Right renal pelvis (tissue), 4 donors: ENCODE data around the gene GRB2. TPM values are rescaled to one million over a fixed set of nuclear protein-coding genes. Genes with fewer than 3 reads are reported as not detected.
"Not testable (repeated sequence)": the region's sequence is repeated elsewhere in the genome, so short reads cannot be mapped to it uniquely, and the experiment has no call there.

Experiments used
- DNase-seq, 4 donors: peaks; one replicate each; pipeline ENCODE4 v3.0.0-alpha.2; 2013; ENCODE audit warnings: low read depth in 4 of 4, low spot score in 3 of 4, missing footprints in 1 of 4
- polyA plus RNA-seq, 4 donors: library from polyadenylated mRNA; unstranded; fragments of 120-200 nt; gene quantifications; one replicate each; pipeline ENCODE4 v1.2.1, GENCODE V29; 2013; ENCODE audit not compliant: insufficient read length in 4 of 4

Gene GRB2
- polyA plus RNA-seq, 4 donors: 99.6 to 118 (median 110) TPM

DNA sequence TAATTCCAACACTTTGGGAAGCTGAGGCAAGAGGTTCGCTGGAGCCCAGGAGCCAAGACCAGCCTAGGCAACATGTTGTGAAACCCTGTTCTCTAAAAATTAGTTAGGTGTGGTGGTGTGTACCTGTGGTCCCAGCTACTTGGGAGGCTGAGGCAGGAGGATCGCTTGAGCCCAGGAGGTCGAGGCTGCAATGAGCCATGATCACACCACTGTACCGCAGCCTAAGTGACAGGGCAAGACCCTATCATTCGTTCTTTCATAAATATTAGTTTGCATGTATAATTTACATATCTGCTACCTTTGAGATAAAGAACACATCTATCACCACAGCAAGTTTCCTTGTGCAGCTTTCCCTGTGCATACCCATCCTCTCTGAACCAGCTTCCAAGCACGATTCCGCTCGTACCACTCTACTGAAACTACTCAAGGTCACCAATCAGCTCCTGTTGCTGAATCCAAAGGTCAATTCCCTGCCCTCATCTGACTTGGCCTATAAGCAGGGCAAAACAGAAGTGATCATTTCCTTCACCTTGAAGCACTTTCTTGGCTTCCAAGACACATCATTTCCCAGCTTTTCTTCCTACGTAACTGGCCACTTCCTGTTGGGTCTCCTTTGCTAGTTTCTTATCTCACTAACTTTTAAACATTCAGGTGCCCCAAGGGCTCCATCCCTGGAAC is 49.1 kb downstream of the GRB2 start:
- DNase-seq: no peak

DNA sequence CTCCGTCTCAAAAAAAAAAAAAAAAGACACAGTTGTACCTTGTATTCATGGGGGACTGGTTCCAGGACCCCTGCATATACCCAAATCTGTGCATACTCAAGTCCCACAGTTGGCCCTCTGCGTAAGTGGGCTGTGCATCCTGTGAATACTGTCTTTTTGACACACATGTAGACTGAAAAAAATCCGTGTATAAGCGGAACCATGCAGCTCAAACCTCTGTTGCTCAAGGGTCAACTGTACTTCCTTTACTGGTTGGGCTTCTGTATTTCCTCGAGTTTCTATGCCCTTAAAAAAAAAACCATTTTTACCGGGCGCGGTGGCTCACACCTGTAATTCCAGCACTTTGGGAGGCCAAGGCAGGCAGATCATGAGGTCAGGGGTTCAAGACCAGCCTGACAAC is 52.3 kb downstream of the GRB2 start:
- no peak for DNase-seq

DNA sequence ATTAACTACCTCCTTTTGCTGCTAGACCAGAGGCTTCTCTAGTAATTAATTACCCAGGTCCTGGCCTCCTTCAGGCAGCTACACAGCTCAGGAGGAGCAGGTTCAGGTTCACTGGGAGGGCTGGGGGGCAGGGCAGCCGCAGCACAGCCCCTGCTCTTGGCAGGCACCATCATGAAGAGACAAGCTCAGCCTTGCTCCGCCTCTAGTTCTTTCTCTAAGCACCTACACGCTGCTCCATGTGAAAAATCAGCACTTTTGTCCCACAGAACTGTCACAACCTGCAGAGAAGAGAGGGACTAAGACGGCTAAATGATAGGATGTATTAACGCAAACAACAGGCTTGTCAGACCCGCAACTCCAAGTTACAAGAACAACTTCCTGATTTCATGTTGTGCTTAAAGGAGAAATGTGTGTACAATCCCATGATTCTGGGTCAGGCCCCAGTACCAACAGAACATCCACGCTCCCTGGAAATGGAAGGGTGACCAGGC is 53.4 kb downstream of the GRB2 start:
- peak; percentile 38 to 69 (median 53) for DNase-seq

DNA sequence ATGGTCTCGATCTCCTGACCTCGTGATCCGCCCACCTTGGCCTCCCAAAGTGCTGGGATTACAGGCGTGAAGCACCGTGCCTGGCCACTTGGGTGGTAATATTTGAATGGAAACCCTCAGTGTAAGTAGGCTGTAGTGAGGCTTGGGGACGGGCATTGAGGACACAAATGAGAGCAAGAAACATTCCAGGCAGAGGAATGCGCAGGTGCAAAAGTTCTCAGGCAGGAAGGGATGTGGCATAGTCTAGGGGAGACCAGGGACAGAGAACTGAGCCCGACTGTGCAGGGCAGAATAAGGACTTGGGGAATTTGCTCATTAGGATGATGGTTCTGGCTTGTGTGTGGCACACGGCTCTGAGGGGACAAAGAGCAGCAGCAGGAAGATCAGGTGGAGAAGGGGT is 54.8 kb downstream of the GRB2 start:
- no peak for DNase-seq

DNA sequence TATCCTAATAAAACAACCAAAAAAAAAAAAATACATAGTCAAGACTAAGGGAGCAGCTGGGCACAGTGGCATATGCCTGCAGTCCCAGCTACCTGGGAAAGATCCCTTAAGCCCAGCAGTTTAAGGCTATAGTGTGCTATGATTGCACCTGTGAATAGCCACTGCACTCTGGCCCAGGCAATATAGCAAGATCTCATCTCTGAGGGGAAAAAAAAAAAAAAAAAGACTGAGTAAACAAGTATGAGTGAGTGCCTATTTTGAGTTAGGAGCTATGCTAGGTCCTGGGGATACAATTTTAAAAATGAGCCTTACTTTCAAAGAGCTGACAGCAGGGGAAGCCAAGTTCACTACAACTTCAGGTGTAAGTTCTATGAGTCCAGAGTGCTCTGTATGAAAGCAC is 55.4 kb downstream of the GRB2 start:
- no peak for DNase-seq

DNA sequence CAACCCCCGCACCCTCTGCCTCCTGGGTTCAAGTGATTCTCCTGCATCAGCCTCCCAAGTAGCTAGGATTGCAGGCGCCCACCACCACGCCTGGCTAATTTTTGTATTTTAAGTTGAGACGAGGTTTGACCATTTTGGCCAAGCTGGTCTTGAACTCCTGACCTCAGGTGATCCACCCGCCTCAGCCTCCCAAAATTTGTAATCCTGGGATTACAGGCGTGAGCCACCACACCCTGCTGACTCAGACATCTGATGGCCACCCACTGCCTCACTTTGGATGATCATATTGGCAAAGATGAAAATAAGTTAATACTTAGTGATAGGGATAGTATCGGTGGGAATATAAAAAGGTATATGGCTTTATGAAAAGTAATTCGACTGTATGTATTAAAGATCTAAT is 55.9 kb downstream of the GRB2 start:
- DNase-seq: no peak

DNA sequence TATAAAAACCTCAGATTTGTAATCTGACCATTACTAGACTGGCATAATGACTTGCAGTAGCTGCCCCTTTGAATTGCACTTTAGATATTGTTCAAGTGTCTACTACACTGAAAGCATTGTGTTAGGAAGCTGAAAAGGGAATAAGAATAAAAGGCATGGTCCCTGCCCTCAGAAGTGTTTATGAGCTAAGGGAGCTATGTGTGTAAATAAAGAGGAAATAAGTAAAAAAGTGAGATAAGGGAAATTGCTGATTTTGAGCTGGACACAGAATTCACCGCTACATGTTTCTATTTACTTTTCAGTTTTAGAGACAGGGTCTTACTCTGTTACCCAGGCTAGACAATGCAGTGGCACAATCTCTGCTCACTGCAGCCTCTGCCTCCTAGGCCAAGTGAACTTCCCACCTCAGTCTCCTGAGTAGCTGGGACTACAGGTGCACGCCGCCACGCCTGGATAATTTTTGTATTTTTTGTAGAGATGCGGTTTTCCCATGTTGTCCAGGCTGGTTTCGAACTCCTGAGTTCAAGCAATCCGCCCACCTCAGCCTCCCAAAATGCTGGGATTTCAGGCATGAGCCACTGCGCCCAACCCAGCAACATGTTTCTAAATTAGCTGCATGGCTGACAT is 57.0 kb downstream of the GRB2 start:
- DNase-seq: no peak

DNA sequence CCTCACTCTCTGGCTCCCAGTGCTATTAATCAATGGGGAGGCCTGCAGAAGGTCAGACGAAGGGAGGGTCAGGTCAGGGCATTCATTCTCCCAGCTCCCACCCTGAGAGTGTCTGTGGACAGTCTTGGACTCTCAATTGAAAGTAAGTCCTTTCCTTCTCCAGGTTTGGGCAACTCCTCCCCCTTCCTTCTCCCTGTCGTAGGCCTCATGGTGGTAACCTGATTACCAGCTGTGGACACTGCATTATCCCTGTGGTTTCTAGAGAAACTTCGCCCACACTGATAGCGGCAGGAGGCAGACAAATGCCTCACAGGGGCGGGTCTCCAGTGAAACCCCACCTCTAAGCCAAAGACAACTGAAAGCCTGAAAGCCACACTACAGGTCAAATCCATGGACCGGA is 58.6 kb downstream of the GRB2 start:
- DNase-seq: no peak

DNA sequence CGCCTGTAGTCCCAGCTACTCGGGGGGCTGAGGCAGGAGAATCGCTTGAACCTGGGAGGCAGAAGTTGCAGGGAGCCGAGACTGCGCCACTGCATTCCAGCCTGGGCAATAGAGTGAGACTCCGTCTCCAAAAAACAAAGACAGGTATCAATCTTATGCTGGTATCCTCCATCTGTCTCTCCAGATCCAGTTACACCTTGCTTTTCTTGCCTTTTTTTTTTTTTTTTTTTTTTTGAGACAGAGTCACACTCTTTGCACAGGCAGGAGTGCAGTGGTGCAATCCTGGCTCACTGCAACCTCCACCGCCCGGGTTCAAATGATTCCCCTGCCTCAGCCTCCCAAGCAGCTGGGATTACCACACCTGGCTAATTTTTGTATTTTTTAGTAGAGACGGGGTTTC is 59.1 kb downstream of the GRB2 start:
- not testable (repeated sequence) for DNase-seq

DNA sequence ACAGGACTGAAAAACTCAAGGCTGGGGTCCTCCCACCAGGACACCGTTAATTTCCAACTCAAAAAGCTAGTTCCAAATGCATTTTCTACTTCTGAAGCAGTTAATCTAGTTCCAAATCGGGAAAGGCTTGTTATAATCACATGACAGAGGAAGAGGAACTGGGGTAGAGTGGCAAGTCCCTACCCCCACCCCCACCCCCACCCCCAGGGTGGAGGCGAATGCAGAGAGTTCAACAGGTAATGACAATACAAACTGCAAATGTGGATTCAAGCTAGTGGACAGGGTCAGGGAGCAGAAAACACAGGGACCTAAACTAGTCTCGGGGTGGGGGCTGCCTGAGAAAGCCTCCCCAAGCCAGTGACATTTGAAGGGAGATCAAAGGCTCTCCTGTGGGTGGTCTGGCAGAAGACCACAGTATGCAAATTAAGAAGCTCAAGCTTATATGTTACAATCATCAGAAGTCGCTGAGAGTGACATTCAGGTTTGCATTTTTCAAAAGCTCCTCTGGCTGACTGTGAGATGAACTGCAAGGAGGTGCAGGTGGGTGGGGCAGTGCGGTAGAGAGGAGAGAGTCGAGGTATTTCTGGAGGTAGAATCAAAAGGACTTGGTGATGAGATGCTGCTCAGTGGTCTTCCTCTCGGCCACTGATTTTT is 59.8 kb downstream of the GRB2 start:
- DNase-seq: no peak

DNA sequence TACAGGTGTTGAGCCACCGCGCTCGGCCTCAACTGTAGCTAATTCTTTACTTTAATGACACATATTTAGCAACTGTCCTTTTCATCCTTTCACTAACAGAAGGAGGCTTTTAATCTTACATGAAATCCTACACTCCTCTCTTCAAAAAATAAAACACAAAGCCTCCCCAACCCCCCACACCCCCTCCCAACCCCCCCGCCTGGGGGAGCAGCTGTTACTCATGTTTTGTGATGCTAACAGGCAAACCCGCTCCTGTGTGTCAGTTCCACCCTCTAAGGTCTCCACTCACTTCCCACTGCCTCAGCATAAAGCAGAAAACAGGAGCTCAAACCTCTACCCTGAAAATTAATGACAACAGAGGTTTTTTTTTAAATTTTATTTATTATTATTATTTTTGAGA is 60.8 kb downstream of the GRB2 start:
- no peak for DNase-seq

DNA sequence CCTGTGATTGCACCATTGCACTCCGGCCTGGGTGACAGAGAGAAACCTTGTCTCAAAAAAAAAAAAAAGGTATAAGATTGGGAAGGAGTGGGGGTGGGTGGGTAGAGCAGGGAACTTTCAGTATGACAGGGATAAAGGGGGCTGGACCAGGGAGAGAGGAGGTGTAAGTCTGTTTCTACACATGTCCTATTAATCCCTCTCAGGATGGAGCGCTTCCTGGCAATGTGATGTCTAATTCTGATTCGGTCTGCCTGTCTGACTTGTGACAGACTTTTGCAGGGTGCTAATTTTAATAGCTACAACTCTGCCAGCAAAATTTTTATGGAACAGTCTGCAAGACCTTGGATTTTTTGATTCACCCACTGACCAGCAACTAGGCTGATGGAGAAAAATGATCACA is 62.5 kb downstream of the GRB2 start:
- DNase-seq: no peak

DNA sequence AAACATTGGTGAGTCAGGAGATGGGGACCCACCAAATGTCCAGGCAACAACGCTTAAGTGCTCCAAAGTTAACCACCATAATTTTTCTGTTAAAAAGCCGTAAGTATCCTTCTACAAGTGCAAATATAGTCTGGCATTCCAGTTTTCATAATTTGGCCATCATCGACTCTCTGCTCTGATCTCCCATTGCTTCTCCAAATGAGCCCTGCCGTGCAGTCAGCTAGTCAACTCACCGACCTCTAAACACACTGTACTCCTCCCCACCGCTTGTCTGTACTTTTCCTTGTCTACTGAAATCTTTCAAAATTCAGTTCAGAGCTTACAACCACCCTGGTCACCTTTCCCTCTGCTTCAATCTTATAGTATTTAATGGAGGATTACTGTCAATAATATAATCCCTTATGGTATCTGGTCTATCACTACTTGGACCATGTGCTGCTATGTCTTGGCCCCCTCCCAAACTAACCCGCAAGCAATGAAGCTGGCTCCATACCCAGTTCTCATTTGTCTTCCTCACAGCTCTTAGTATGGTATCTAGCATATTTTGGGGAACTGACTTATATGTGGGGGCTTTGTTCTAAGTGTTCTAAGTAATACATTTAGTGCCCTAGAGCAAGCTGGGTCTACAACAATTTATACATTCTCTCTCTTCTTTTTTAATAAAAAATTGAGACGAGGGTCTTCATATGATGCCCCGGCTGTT is 63.5 kb downstream of the GRB2 start:
- DNase-seq: no peak

DNA sequence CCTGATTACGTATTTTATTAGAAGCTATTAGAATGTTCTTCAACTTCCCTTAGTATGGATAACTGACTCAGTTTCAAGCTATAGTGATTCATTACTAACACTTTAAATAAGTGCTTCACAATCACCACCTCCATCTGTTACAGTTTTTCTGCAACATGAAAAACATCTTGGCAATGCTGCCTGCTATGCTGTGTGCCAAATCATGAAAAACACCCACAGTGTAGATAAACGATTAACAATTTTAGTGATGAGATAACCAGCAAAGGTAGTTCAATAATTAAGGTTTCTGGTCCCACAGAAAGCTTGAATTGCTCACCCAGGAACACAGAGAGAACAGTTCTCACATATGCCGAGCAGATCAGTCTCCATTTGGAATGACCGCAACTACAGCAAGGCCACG is 64.8 kb downstream of the GRB2 start:
- no peak for DNase-seq

DNA sequence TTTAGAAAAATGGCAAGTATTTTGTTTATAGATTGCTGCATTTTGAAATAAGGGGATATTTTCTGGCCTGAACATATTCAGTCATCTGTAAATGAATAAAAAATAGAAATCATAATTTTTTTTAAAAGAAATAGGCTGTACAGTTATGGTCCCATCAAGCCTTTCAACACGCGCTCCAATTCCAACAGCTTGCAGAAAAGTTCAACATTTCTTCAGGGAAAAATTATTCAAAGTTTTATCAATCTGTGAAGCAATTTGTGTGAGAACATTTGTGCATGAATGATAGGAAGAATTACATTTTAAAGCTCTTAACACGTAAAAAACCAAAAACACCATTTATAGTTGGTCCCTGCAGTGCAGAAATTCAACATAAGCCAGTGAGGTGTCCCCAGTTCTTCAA is 65.5 kb downstream of the GRB2 start:
- no peak for DNase-seq

DNA sequence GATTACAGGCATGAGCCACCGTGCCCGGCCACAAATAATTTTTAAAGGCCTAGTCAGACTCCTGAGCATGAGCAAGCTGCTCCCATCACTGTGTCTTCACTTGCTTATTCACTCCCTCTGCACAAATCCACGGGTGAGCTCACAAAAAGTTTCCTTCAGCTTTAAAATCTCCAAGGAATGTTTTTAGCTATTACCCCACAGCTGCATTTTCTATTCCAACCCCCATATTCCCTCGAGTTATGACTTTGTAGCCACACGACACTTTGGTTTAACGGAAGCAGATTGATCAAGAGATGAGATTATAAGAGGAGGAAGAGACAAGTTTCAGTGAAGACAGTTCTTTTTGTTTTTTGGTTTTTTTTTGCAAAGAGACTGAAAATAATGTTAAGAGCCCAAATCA is 67.1 kb downstream of the GRB2 start:
- no peak for DNase-seq

DNA sequence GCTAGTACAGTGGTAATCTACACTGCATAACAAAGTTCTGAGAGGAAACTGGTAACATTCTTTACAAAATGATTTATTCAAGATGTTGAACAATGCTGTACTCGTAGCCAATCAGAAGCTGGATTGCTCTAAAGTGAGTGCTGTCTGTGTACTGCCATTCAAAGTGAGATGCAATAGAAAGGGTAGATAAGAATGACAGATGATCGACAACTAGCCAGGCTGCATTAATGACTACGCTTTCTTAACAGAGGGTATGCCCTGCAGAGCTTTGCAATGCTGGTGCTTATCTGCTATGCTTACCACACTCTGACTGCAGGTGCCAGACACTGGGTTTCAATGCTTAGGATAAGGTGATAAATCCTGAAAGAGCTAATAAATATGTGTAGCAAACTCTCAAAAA is 70.2 kb downstream of the GRB2 start:
- DNase-seq: no peak

DNA sequence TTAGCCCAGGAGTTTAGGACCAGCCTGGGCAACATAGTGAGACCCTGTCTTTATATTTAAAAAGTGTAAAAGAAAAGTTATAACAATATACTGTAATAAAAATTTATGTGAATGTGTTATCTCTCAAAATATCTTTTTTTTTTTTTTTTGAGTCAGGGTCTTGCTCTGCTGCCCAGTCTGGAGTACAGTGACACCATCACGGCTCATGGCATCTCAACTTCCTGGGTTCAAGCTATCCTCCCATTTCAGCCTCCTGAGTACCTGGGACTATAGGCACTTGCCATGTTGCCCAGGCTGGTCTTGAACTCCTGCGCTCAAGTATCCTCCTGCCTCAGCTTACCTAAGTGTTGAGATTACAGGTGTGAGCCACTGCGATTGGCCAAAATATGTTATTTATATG is 70.8 kb downstream of the GRB2 start:
- DNase-seq: no peak

DNA sequence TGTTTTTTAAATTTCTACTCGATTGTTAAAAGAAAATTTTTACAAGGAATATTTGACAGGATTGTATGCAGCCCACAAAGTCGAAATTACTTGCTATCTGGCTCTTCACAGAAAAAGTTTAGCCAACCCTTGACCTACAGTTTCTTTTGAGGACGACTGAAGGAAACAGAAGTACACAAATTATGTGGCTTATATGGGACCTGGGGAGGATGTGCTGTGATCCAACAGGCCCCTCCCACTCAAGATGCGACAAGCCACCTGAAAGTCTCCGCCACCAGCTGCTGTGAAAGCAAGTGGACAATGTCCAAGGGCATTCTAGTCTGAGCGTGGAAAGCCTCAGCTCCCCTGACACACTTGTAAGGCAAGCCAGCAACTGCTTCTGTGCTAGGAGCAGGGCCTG is 73.8 kb downstream of the GRB2 start:
- DNase-seq: no peak

DNA sequence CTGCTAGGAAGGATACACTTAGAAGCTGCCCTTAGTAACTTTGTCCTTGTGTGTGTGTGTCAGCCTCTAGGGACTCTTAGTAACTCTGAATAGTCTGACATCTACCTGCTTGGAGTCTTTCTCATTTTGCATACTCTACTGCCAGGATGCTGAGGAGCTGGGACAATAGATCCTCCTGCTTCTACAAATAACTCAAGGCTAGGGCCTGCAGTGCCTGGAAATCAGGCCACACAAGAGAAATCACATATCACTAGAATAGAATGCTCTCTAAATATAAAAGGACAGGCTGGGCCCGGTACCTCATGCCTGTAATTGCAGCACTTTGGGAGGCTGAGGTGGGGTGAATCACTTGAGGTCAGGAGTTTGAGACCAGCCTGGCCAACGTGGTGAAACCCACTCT is 77.7 kb downstream of the GRB2 start:
- DNase-seq: no peak

DNA sequence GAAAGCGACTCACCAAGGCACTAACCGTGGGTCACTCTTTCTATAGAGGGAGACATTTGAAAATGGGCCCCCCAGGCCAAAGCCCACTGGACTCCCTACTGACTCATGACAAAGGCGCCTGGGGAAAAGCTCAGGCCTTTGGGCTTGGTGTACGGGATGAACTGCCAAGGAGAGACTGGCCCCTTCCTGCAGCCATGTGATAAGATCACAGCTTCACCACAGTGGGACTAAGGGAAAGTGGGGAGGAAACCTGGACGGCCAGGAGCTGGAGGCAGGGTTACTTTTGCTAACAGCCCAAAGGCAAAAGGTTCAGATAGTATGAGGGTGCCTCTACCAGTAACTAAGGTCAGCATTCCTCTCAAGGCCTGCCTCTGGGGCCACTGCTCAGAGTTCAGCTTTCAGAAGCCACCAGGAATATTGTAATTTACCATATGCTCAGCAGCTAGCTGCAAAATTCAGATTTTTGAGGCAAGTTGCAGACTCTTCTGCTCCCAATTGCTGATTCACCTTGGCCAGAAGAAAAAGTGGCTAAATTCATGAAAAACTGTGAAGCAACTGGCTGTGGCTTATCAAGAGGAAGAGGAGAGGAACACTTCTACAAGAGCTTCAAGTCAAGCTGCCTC is 79.1 kb downstream of the GRB2 start:
- DNase-seq: no peak
